ENCODE data around the gene E2F7. TPM values are rescaled to one million over a fixed set of nuclear protein-coding genes. Genes with fewer than 3 reads are reported as not detected.

The E2F7 gene
- total and polyA plus RNA-seq, 2 of the 13 experiments (the other 11 are each of a cell fraction or from before 2014, with no cell fraction given): 1.7 to 7.3 TPM

DNA sequence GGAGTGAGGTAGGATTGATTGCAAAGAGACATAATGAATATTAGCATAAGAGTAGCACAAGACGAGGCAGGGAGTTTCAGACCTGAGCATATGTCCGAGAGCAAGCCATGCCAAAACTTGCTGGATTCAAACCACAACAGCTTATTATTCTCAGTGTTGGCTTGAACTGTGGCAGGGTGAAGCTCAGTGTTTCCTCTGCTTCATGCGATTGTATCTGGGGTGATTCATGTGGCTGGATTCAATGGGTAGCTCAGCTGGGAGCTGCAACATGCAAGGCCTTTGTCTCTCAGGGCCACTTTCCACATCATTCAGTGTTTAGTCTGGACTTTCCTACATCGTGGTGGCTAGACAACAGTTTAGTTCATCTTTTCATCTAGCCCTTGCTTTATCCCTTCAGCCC is 22.1 kb upstream of the E2F7 start (continued):
- no peak for TF ChIP-seq ZNF441 (CRISPR knock-in tag; IDR thresholded peaks at IDR 0.05; ENCODE audit: borderline replicate concordance)
- TF ChIP-seq, protein P1, sequence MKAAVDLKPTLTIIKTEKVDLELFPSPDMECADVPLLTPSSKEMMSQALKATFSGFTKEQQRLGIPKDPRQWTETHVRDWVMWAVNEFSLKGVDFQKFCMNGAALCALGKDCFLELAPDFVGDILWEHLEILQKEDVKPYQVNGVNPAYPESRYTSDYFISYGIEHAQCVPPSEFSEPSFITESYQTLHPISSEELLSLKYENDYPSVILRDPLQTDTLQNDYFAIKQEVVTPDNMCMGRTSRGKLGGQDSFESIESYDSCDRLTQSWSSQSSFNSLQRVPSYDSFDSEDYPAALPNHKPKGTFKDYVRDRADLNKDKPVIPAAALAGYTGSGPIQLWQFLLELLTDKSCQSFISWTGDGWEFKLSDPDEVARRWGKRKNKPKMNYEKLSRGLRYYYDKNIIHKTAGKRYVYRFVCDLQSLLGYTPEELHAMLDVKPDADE (CRISPR knock-in tag; IDR thresholded peaks at IDR 0.05): no peak
- no peak for TF ChIP-seq ZNF768 (CRISPR knock-in tag; IDR thresholded peaks at IDR 0.05)
- TF ChIP-seq AGO1 (IDR thresholded peaks at IDR 0.05; ENCODE audit: low read depth, low read length, poor library complexity, severe bottlenecking): no peak
- TF ChIP-seq ZNF264 (CRISPR knock-in tag; IDR thresholded peaks at IDR 0.05): no peak
- no peak for TF ChIP-seq SRSF1 (optimal IDR thresholded peaks at IDR 0.05; ENCODE audit: low read depth, low read length)
- TF ChIP-seq, protein P2, sequence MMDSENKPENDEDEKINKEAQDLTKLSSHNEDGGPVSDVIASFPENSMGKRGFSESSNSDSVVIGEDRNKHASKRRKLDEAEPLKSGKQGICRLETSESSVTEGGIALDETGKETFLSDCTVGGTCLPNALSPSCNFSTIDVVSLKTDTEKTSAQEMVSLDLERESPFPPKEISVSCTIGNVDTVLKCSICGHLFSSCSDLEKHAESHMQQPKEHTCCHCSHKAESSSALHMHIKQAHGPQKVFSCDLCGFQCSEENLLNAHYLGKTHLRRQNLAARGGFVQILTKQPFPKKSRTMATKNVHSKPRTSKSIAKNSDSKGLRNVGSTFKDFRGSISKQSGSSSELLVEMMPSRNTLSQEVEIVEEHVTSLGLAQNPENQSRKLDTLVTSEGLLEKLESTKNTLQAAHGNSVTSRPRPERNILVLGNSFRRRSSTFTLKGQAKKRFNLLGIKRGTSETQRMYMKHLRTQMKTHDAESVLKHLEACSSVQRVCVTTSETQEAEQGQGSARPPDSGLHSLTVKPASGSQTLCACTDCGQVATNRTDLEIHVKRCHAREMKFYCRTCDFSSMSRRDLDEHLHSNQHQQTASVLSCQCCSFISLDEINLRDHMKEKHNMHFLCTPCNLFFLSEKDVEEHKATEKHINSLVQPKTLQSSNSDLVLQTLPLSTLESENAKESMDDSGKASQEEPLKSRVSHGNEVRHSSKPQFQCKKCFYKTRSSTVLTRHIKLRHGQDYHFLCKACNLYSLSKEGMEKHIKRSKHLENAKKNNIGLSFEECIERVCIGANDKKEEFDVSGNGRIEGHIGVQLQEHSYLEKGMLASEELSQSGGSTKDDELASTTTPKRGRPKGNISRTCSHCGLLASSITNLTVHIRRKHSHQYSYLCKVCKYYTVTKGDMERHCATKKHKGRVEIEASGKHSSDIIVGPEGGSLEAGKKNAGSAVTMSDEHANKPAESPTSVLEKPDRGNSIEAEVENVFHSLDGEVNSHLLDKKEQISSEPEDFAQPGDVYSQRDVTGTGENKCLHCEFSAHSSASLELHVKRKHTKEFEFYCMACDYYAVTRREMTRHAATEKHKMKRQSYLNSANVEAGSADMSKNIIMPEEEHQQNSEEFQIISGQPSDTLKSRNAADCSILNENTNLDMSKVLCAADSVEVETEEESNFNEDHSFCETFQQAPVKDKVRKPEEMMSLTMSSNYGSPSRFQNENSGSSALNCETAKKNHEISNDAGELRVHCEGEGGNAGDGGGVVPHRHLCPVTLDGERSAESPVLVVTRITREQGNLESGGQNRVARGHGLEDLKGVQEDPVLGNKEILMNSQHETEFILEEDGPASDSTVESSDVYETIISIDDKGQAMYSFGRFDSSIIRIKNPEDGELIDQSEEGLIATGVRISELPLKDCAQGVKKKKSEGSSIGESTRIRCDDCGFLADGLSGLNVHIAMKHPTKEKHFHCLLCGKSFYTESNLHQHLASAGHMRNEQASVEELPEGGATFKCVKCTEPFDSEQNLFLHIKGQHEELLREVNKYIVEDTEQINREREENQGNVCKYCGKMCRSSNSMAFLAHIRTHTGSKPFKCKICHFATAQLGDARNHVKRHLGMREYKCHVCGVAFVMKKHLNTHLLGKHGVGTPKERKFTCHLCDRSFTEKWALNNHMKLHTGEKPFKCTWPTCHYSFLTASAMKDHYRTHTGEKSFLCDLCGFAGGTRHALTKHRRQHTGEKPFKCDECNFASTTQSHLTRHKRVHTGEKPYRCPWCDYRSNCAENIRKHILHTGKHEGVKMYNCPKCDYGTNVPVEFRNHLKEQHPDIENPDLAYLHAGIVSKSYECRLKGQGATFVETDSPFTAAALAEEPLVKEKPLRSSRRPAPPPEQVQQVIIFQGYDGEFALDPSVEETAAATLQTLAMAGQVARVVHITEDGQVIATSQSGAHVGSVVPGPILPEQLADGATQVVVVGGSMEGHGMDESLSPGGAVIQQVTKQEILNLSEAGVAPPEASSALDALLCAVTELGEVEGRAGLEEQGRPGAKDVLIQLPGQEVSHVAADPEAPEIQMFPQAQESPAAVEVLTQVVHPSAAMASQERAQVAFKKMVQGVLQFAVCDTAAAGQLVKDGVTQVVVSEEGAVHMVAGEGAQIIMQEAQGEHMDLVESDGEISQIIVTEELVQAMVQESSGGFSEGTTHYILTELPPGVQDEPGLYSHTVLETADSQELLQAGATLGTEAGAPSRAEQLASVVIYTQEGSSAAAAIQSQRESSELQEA (CRISPR knock-in tag; IDR thresholded peaks at IDR 0.05; ENCODE audit: not compliant biosample characterization): no peak
